DOHH2 (cell line): ENCODE data around the gene RUNX1.

ENCODE experiments used
- H3F3A ChIP-seq: fragments of 200-600 bp; sonication (generic), shearing (Covaris generic); 2 replicates; pipeline ENCODE4 v1.6.0; 2016; ENCODE audit warnings: antibody characterized with exemption, mild to moderate bottlenecking; ENCODE audit not compliant: control insufficient read depth, insufficient read depth
- H3K27ac ChIP-seq: fragments of 200-600 bp; sonication (generic); 2 replicates; pipeline ENCODE4 v1.5.1; 2014; ENCODE audit warnings: low read depth, mild to moderate bottlenecking, low read length, moderate library complexity
- H3K27me3 ChIP-seq: fragments of 200-600 bp; sonication (generic); 2 replicates; pipeline ENCODE4 v1.6.1; 2014; ENCODE audit warnings: mild to moderate bottlenecking, low read length, mixed read lengths; ENCODE audit not compliant: control insufficient read depth
- H3K36me3 ChIP-seq: fragments of 200-600 bp; sonication (generic); 2 replicates; pipeline ENCODE4 v1.6.1; 2014; ENCODE audit warnings: mild to moderate bottlenecking, low read length, moderate library complexity, mixed read lengths; ENCODE audit not compliant: control insufficient read depth
- H3K4me1 ChIP-seq: fragments of 200-600 bp; sonication (generic); 2 replicates; pipeline ENCODE4 v1.6.1; 2014; ENCODE audit warnings: mild to moderate bottlenecking, low read length, mixed read lengths; ENCODE audit not compliant: control insufficient read depth
- H3K4me2 ChIP-seq: fragments of 200-600 bp; sonication (generic); 2 replicates; pipeline ENCODE4 v1.6.0; 2014; ENCODE audit warnings: mild to moderate bottlenecking, low read length, moderate library complexity
- H3K4me3 ChIP-seq: fragments of 200-600 bp; sonication (generic); 2 replicates; pipeline ENCODE4 v1.5.1; 2014; ENCODE audit warnings: mild to moderate bottlenecking, low read length, mixed read lengths
- H3K79me2 ChIP-seq: fragments of 200-600 bp; sonication (generic); 2 replicates; pipeline ENCODE4 v1.6.1; 2014; ENCODE audit warnings: mild to moderate bottlenecking, low read length, mixed read lengths; ENCODE audit not compliant: control insufficient read depth
- H3K9me2 ChIP-seq: fragments of 200-600 bp; sonication (generic); replicated peaks from 2 replicates; pipeline ENCODE4 v1.6.1; 2014; ENCODE audit warnings: mild to moderate bottlenecking, low read length, mixed read lengths; ENCODE audit not compliant: control insufficient read depth
- H3K9me3 ChIP-seq: fragments of 200-600 bp; sonication (generic); 2 replicates; pipeline ENCODE4 v1.6.1; 2014; ENCODE audit warnings: antibody characterized with exemption, low read length, mixed read lengths; ENCODE audit not compliant: control insufficient read depth, insufficient read depth
- H4K20me1 ChIP-seq: fragments of 200-600 bp; sonication (generic); 2 replicates; pipeline ENCODE4 v1.6.0; 2014; ENCODE audit warnings: low read depth, mild to moderate bottlenecking, antibody characterized with exemption, low read length, moderate library complexity; ENCODE audit not compliant: control insufficient read depth, insufficient read depth
- EZH2phosphoT487 ChIP-seq: fragments of 200-600 bp; sonication (generic); IDR thresholded peaks from 2 replicates; pipeline ENCODE4 v1.6.1; 2017; ENCODE audit warnings: borderline replicate concordance, mild to moderate bottlenecking, antibody characterized with exemption, low read length, moderate library complexity, mixed read lengths
- TF ChIP-seq, protein P1 (sequence below): fragments of 200-600 bp; sonication (generic); IDR thresholded peaks from one replicate; pipeline ENCODE4 v1.5.1; 2014; ENCODE audit warnings: antibody characterized with exemption, mild to moderate bottlenecking, low read depth, low read length; ENCODE audit not compliant: poor library complexity, severe bottlenecking

RUNX1 gene

GRCh38 chr21:34813266-34813894 is 235.7 kb downstream of the RUNX1 start:
- H3K4me1 ChIP-seq = no peaks in the 10 kb centered on the region

DNA sequence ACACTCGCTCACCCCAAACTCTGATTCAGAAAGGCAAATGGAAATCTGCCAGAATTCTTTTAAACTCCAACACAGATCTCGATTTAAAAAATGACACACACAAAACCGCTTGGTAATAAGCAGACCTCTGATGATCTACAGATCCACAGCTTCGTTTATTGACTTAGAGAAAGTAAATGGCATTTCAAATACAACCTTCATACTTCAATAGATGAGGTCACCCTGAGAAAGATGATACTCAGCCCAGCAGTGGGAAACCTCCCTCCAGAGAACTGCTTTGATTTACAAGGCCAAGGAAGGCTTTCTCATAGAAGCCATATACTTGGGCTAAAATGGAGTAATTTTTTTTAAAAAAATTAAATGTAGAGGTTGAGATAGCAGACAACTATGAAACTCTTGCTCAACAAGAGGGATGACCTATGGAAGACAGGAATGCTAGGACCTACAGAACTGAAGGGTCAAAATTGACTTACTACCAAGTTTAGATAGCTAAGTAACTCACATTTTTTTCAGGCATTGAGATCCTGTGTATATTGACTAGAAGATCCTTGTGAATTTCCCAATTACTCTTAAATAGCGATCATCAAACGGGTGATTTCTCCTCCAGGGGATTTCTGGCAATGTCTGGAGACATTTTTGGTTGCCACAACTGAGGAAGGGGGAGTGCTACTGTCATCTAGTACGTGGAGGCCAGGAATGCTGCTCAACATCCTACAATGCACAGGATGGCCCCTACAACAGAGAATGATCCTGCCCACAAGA is 236.4 kb downstream of the RUNX1 start:
- H3K36me3 ChIP-seq = peaks cover 77% of the 10 kb centered on the region
- no peak overlapping the region for H3K4me2 ChIP-seq
- no peaks in the 10 kb centered on the region for H4K20me1 ChIP-seq

More at GRCh38 chr21:34813266-34813894, 235.7 kb downstream of the RUNX1 start:
- Histone ChIP-seq H3K9me2 (no peaks in the 10 kb centered on the region), H3K9me3 (no peaks in the 10 kb centered on the region), H3F3A (no peaks in the 10 kb centered on the region), H4K20me1 (no peaks in the 10 kb centered on the region), H3K4me2 (no peak overlapping the region), H3K27ac (no peak overlapping the region), H3K36me3 (peaks cover 76% of the 10 kb centered on the region), H3K27me3 (no peaks in the 10 kb centered on the region), H3K79me2 (no peaks in the 10 kb centered on the region), H3K4me3 (no peak overlapping the region)
- no peak for TF ChIP-seq EZH2phosphoT487
- TF ChIP-seq, protein P1, sequence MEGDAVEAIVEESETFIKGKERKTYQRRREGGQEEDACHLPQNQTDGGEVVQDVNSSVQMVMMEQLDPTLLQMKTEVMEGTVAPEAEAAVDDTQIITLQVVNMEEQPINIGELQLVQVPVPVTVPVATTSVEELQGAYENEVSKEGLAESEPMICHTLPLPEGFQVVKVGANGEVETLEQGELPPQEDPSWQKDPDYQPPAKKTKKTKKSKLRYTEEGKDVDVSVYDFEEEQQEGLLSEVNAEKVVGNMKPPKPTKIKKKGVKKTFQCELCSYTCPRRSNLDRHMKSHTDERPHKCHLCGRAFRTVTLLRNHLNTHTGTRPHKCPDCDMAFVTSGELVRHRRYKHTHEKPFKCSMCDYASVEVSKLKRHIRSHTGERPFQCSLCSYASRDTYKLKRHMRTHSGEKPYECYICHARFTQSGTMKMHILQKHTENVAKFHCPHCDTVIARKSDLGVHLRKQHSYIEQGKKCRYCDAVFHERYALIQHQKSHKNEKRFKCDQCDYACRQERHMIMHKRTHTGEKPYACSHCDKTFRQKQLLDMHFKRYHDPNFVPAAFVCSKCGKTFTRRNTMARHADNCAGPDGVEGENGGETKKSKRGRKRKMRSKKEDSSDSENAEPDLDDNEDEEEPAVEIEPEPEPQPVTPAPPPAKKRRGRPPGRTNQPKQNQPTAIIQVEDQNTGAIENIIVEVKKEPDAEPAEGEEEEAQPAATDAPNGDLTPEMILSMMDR = no peak

GRCh38 chr21:34811368-34811767 is 237.7 kb downstream of the RUNX1 start:
- Histone ChIP-seq H3K4me2 (no peak overlapping the region), H3K36me3 (peaks cover 68% of the 10 kb centered on the region), H3K9me2 (no peaks in the 10 kb centered on the region), H3K4me1 (no peaks in the 10 kb centered on the region), H3K27me3 (no peaks in the 10 kb centered on the region), H3K79me2 (no peaks in the 10 kb centered on the region), H3K4me3 (no peak overlapping the region), H4K20me1 (no peaks in the 10 kb centered on the region), H3K27ac (no peak overlapping the region), H3F3A (no peaks in the 10 kb centered on the region), H3K9me3 (no peaks in the 10 kb centered on the region)
- TF ChIP-seq, protein P1 = no peak
- TF ChIP-seq EZH2phosphoT487 = no peak

More for the DNA sequence above, 236.4 kb downstream of the RUNX1 start:
- no peaks in the 10 kb centered on the region for H3K9me2 ChIP-seq
- H3K9me3 ChIP-seq = no peaks in the 10 kb centered on the region
- no peaks in the 10 kb centered on the region for H3K79me2 ChIP-seq
- H3K27me3 ChIP-seq = no peaks in the 10 kb centered on the region
- H3F3A ChIP-seq = no peaks in the 10 kb centered on the region
- H3K4me3 ChIP-seq = no peak overlapping the region
- H3K27ac ChIP-seq = no peak overlapping the region
- TF ChIP-seq, protein P1 = no peak
- H3K4me1 ChIP-seq = no peaks in the 10 kb centered on the region
